HepG2 (cell line): Measurements from ENCODE around the gene TNP2. TPM values are rescaled to one million over a fixed set of nuclear protein-coding genes. Genes with fewer than 3 reads are reported as not detected.
A peak's percentile ranks its signal among the peaks of the same experiment; 100 is the strongest.

Experiments used
- ATAC-seq: fragments of 200-7000 bp; cut with Tn5 transposase; 3 replicates; pipeline ENCODE4 v1.9.1; 2020; ENCODE audit warnings: mild to moderate bottlenecking, moderate library complexity
- BruUV-seq: library from RNA; stranded (reverse); fragments of 400-500 nt; replicated peaks from 2 replicates; lab custom pipeline; 2021; lab: Mats Ljungman, UMichigan
- CTCF ChIA-PET: fragments of 300-600 bp; formaldehyde crosslinking; extraction: SDS; loops from one replicate; lab custom pipeline; 2021; ENCODE audit warnings: low total read pairs, inconsistent platforms, low intra/inter-chr PET ratio; lab: Yijun Ruan, JAX
- POLR2A ChIA-PET: fragments of 350-600 bp; sonication (Branson Sonifier 250); formaldehyde crosslinking; loops from one replicate; lab custom pipeline; 2020; ENCODE audit warnings: antibody characterized with exemption, inconsistent platforms; lab: Yijun Ruan, JAX
- DNase-seq: peaks from one replicate; pipeline ENCODE4 v3.0.0-alpha.2; 2015; ENCODE audit warnings: low spot score
- FAIRE-seq: peaks from 3 replicates; lab custom pipeline; 2011; peaks lifted over from hg19 to GRCh38; lab: Jason Lieb, UNC
- H2AFZ ChIP-seq: one replicate; pipeline ENCODE4 v1.6.1; 2011; ENCODE audit warnings: low read length, inconsistent platforms
- H3K27ac ChIP-seq: fragments of 300-600 bp; 3 replicates; pipeline ENCODE4 v1.8.0; 2011; ENCODE audit warnings: mixed run types, mild to moderate bottlenecking, mixed read lengths, low read length, inconsistent platforms; ENCODE audit not compliant: insufficient read depth; ENCODE audit errors: extremely low read length
- H3K27me3 ChIP-seq, 2 experiments: fragments of 200-600 bp in 1 of 2; 2 replicates in 1 of 2; 3 replicates in 1 of 2; pipeline versions ENCODE4 v1.6.0 to v1.8.0; 2011; ENCODE audit warnings: low read length in 2 of 2, mild to moderate bottlenecking in 2 of 2, moderate library complexity in 2 of 2, inconsistent platforms in 1 of 2; ENCODE audit not compliant: insufficient read depth in 2 of 2, control insufficient read depth in 1 of 2
- H3K36me3 ChIP-seq, 2 experiments: fragments of 200-600 bp in 1 of 2; replicated peaks in 1 of 2; 2 replicates in 1 of 2; 3 replicates in 1 of 2; pipeline versions ENCODE4 v1.5.1 to v1.8.0; 2011; ENCODE audit warnings: low read length in 2 of 2, inconsistent platforms in 1 of 2; ENCODE audit not compliant: insufficient read depth in 2 of 2, control insufficient read depth in 1 of 2
- H3K4me1 ChIP-seq: 2 replicates; pipeline ENCODE4 v1.5.1; 2012; ENCODE audit warnings: low read length, inconsistent platforms; ENCODE audit not compliant: insufficient read depth
- H3K4me2 ChIP-seq: 2 replicates; pipeline ENCODE4 v1.6.0; 2011; ENCODE audit warnings: low read depth, low read length, inconsistent platforms
- H3K4me3 ChIP-seq, 3 experiments: fragments of 200-600 bp in 1 of 3; sonication (generic), shearing (Covaris generic) in 1 of 3; replicated peaks in 1 of 3; 2 replicates each; pipeline ENCODE4 v1.5.1; 2011 to 2016; ENCODE audit warnings: low read length in 3 of 3, inconsistent platforms in 2 of 3, low read depth in 2 of 3, mild to moderate bottlenecking in 2 of 3, control low read depth in 1 of 3, mixed read lengths in 1 of 3; ENCODE audit not compliant: insufficient read depth in 1 of 3
- H3K79me2 ChIP-seq: one replicate; pipeline ENCODE4 v1.6.1; 2011; ENCODE audit warnings: low read length, inconsistent platforms; ENCODE audit not compliant: insufficient read depth
- H3K9ac ChIP-seq: 2 replicates; pipeline ENCODE4 v1.6.0; 2011; ENCODE audit warnings: mild to moderate bottlenecking, low read depth, low read length, inconsistent platforms; ENCODE audit not compliant: insufficient read depth
- H3K9me3 ChIP-seq: 2 replicates; pipeline ENCODE4 v1.5.1; 2012; ENCODE audit warnings: mild to moderate bottlenecking, low read length
- H4K20me1 ChIP-seq: 2 replicates; pipeline ENCODE4 v1.6.0; 2011; ENCODE audit warnings: inconsistent platforms, mild to moderate bottlenecking, low read length, moderate library complexity; ENCODE audit not compliant: insufficient read depth
- CENPT ChIP-seq: sonication (generic); formaldehyde crosslinking; IDR thresholded peaks from 2 replicates; pipeline ENCODE4 v1.8.0; 2022; ENCODE audit warnings: low read depth, mild to moderate bottlenecking, moderate library complexity, missing genetic modification reagents
- HMGXB4 ChIP-seq, 2 experiments: sonication (generic) in 1 of 2; formaldehyde crosslinking in 1 of 2; IDR thresholded peaks; 2 replicates each; pipeline versions ENCODE4 v1.4.0 to v1.6.1; 2018 to 2020; ENCODE audit warnings: missing genetic modification reagents in 2 of 2, borderline replicate concordance in 1 of 2, low read depth in 1 of 2, mild to moderate bottlenecking in 1 of 2, missing biosample characterization in 1 of 2
- MAZ ChIP-seq, 2 experiments: sonication (generic) in 1 of 2; formaldehyde crosslinking in 1 of 2; IDR thresholded peaks; 2 replicates each; pipeline versions ENCODE4 v1.5.0 to v1.6.1; 2012 to 2020; ENCODE audit warnings: low read depth in 2 of 2, mild to moderate bottlenecking in 2 of 2, borderline replicate concordance in 1 of 2, improper control_type of control experiment in 1 of 2, low read length in 1 of 2, missing genetic modification reagents in 1 of 2, moderate library complexity in 1 of 2
- PATZ1 ChIP-seq: sonication (generic); formaldehyde crosslinking; IDR thresholded peaks from 2 replicates; pipeline ENCODE4 v1.4.0; 2020; ENCODE audit warnings: missing genetic modification reagents
- ZBTB25 ChIP-seq: IDR thresholded peaks from 2 replicates; pipeline ENCODE4 v1.6.1; 2018; ENCODE audit warnings: missing genetic modification reagents
- ZNF253 ChIP-seq: sonication (generic); formaldehyde crosslinking; IDR thresholded peaks from 2 replicates; pipeline ENCODE4 v1.8.0; 2022; ENCODE audit warnings: mild to moderate bottlenecking, missing genetic modification reagents, borderline replicate concordance
- ZNF296 ChIP-seq: sonication (generic); formaldehyde crosslinking; conservative IDR thresholded peaks from 2 replicates; pipeline ENCODE4 v1.5.0; 2020; ENCODE audit warnings: mild to moderate bottlenecking, missing genetic modification reagents
- ZNF646 ChIP-seq: sonication (generic); formaldehyde crosslinking; IDR thresholded peaks from 2 replicates; pipeline ENCODE4 v1.9.0; 2021; ENCODE audit warnings: mild to moderate bottlenecking, missing genetic modification reagents
- ZNF75D ChIP-seq: sonication (generic); formaldehyde crosslinking; IDR thresholded peaks from 2 replicates; pipeline ENCODE4 v1.8.1; 2023; ENCODE audit warnings: missing genetic modification reagents, mild to moderate bottlenecking, borderline replicate concordance
- WGBS: methylation state at CpG from one replicate; pipeline ENCODE4 v1.1.6; 2017; ENCODE audit warnings: low lambda C conversion rate; 5-methylcytosine and 5-hydroxymethylcytosine counted together
- in situ Hi-C: cut with HindIII; loops from 2 replicates; pipeline ENCODE4 v1.10.0; 2017; ENCODE audit warnings: low pct_unique_long_range_greater_than_20kb; ENCODE audit not compliant: extremely low pct_ligation_motif_present
- intact Hi-C: fragments of 100-400 bp; cut with micrococcal nuclease; formaldehyde crosslinking; loops from one replicate; pipeline ENCODE4 v1.10.0; 2022; ENCODE audit not compliant: unreplicated experiment
- polyA plus RNA-seq, 8 experiments: library from polyadenylated mRNA; depleted of rRNA in 3 of 8; stranded (reverse) in 7 of 8; unstranded in 1 of 8; fragments of >200 nt; fragmentation: Illumina TruSeq in 4 of 8; extraction: Trizol in 4 of 8; gene quantifications; 2 replicates each; pipeline versions ENCODE4 v1.2.1 to v1.2.3, GENCODE V29; 2011 to 2016; ENCODE audit warnings: low read depth in 4 of 8, missing spikeins in 1 of 8, mixed read lengths in 1 of 8; ENCODE audit not compliant: insufficient read depth in 1 of 8
- total RNA-seq, 5 experiments: library from RNA; depleted of rRNA; stranded (reverse); fragments of >200 nt; fragmentation: Illumina TruSeq; extraction: Trizol; gene quantifications; 2 replicates each; pipeline ENCODE4 v1.2.3, GENCODE V29; 2016; ENCODE audit warnings: low read depth in 1 of 5

The TNP2 gene
- total and polyA plus RNA-seq, 2 of the 13 experiments (the other 11 are each of a cell fraction or from before 2014, with no cell fraction given) = not detected

- 63% methylated on average over 18 of the region's 18 CpGs for WGBS
- ATAC-seq (no peak), DNase-seq (no peak), FAIRE-seq (no peak)
- Histone ChIP-seq H3K27me3 (no peaks in the 10 kb centered on the region), H2AFZ (no peak overlapping the region), H3K4me3 (no peak overlapping the region), H3K9ac (no peak overlapping the region), H3K9me3 (no peaks in the 10 kb centered on the region), H3K27ac (peak overlapping the region; percentile 3), H3K4me1 (peaks cover 81% of the 10 kb centered on the region), H3K36me3 (no peaks in the 10 kb centered on the region), H4K20me1 (no peaks in the 10 kb centered on the region), H3K4me2 (peak overlapping the region; percentile 14; the same call in 1 of the 2 replicates), H3K79me2 (no peaks in the 10 kb centered on the region)
- CTCF ChIA-PET = no interaction called here
- intact Hi-C loops (no loop called here), in situ Hi-C loops (no loop called here)
- no TSS peak for BruUV-seq
- POLR2A ChIA-PET = interaction anchor here (1.9 to 2.7 kb wide), 2 partner anchors 24 to 47 kb away, joined by 5 to 6 read pairs; partner anchors contain the start of gene SOCS1
- 0 out of 4 replicates have a peak, but pooled peaks of 1 of the 2 experiments have one; percentile 19 for TF ChIP-seq HMGXB4 (CRISPR knock-in tag; IDR thresholded peaks at IDR 0.05; ENCODE audit: borderline replicate concordance in 1 of 2, low read depth in 1 of 2)
- TF ChIP-seq MAZ (IDR thresholded peaks at IDR 0.05; ENCODE audit: borderline replicate concordance, low read depth, low read length) = no peak
- no peak for TF ChIP-seq MAZ (CRISPR knock-in tag; IDR thresholded peaks at IDR 0.05; ENCODE audit: low read depth)
- TF ChIP-seq PATZ1 (CRISPR knock-in tag) = peak; percentile 63; the same call in 1 of the 2 replicates
- no peak for TF ChIP-seq ZNF296 (CRISPR knock-in tag)
- no peak for TF ChIP-seq ZBTB25
- no peak for TF ChIP-seq ZNF253 (CRISPR knock-in tag)
- TF ChIP-seq ZNF75D (CRISPR knock-in tag) = no peak
- no peak for TF ChIP-seq CENPT
- 0 out of 2 replicates have a peak, but pooled peaks have one; percentile 28 for TF ChIP-seq ZNF646 (CRISPR knock-in tag)
These were observed 34.4 kb upstream of the TNP2 start for GRCh38 chr16:11303405-11304138.
